Measurements from ENCODE around the gene RGSL1. TPM values are rescaled to one million over a fixed set of nuclear protein-coding genes. Genes with fewer than 3 reads are reported as not detected.

RGSL1 gene
- total and polyA plus RNA-seq, 4 donors: 0.07 to 0.50 (median 0.31) TPM; not detected in 1

- Histone ChIP-seq H3K27ac (ENCODE audit: low read depth in 1 of 2, low read length in 2 of 2) (no peak overlapping the region), H3K9ac (ENCODE audit: low read depth in 1 of 2, low read length in 2 of 2) (no peak overlapping the region), H3K4me3 (ENCODE audit: low read depth in 1 of 3, low read length in 3 of 3) (no peak overlapping the region), H3K36me3 (ENCODE audit: control insufficient read depth in 4 of 4, insufficient read depth in 3 of 4, low read depth in 1 of 4, low read length in 3 of 4) (no peaks in the 10 kb centered on the region), H3K9me3 (ENCODE audit: control insufficient read depth in 4 of 4, low read length in 3 of 4) (no peaks in the 10 kb centered on the region), H3K4me1 (ENCODE audit: control insufficient read depth in 4 of 4, insufficient read depth in 4 of 4, low read length in 3 of 4) (peaks cover 0 to 3% (median 2%) of the 10 kb centered on the region in 4 donors), H3K27me3 (ENCODE audit: control insufficient read depth in 4 of 4, insufficient read depth in 4 of 4, low read length in 3 of 4) (no peaks in the 10 kb centered on the region)
- no peak for DNase-seq (ENCODE audit: low spot score)
- TF ChIP-seq ATF3 (IDR thresholded peaks at IDR 0.05) (no peak), SP1 (IDR thresholded peaks at IDR 0.05) (no peak), HNF4A (conservative IDR thresholded peaks at IDR 0.05) (no peak)
- WGBS: 95% methylated on average over 6 of the region's 6 CpGs
Observed at GRCh38 chr1:182569939-182570610, 120.1 kb downstream of the RGSL1 start.

- no peaks in the 10 kb centered on the region for H3K36me3 ChIP-seq (ENCODE audit: control insufficient read depth in 4 of 4, insufficient read depth in 3 of 4, low read depth in 1 of 4, low read length in 3 of 4)
- no peak for DNase-seq (ENCODE audit: low spot score)
- TF ChIP-seq ZBTB33 (IDR thresholded peaks at IDR 0.05) (no peak), HNF4A (conservative IDR thresholded peaks at IDR 0.05) (no peak), TAF1 (conservative IDR thresholded peaks at IDR 0.05) (no peak), RXRA (IDR thresholded peaks at IDR 0.05) (no peak), REST (IDR thresholded peaks at IDR 0.05) (no peak), CTCF (IDR thresholded peaks at IDR 0.05; ENCODE audit: low read depth, low read length, missing input control) (no peak), RAD21 (IDR thresholded peaks at IDR 0.05) (no peak), MAX (IDR thresholded peaks at IDR 0.05) (no peak), GABPA (IDR thresholded peaks at IDR 0.05 in 1 of 2, conservative IDR thresholded peaks at IDR 0.05 in 1 of 2) (no peak), YY1 (IDR thresholded peaks at IDR 0.05) (no peak), ATF3 (IDR thresholded peaks at IDR 0.05) (no peak), EGR1 (IDR thresholded peaks at IDR 0.05; ENCODE audit: low read depth in 2 of 2) (no peak), SP1 (IDR thresholded peaks at IDR 0.05) (no peak)
- H3K9me3 ChIP-seq (ENCODE audit: control insufficient read depth in 4 of 4, low read length in 3 of 4): no peaks in the 10 kb centered on the region
- H3K4me1 ChIP-seq (ENCODE audit: control insufficient read depth in 4 of 4, insufficient read depth in 4 of 4, low read length in 3 of 4): peaks cover 0 to 7% (median 6%) of the 10 kb centered on the region in 4 donors
- no peak overlapping the region for H3K27ac ChIP-seq (ENCODE audit: low read depth in 1 of 2, low read length in 2 of 2)
- no peak overlapping the region for H3K4me3 ChIP-seq (ENCODE audit: low read depth in 1 of 3, low read length in 3 of 3)
- H3K9ac ChIP-seq (ENCODE audit: low read depth in 1 of 2, low read length in 2 of 2): no peak overlapping the region
- 74% methylated on average over 2 of the region's 2 CpGs for WGBS
- H3K27me3 ChIP-seq (ENCODE audit: control insufficient read depth in 4 of 4, insufficient read depth in 4 of 4, low read length in 3 of 4): no peaks in the 10 kb centered on the region
Observed at GRCh38 chr1:182570611-182570970, 120.6 kb downstream of the RGSL1 start.
